ENCODE measurements around the gene RUNX1. TPM values are rescaled to one million over a fixed set of nuclear protein-coding genes. Genes with fewer than 3 reads are reported as not detected.

Gene RUNX1
- polyA plus RNA-seq, 1 of the 3 experiments (the other 2 are of a cell fraction), result 17.1 TPM

DNA sequence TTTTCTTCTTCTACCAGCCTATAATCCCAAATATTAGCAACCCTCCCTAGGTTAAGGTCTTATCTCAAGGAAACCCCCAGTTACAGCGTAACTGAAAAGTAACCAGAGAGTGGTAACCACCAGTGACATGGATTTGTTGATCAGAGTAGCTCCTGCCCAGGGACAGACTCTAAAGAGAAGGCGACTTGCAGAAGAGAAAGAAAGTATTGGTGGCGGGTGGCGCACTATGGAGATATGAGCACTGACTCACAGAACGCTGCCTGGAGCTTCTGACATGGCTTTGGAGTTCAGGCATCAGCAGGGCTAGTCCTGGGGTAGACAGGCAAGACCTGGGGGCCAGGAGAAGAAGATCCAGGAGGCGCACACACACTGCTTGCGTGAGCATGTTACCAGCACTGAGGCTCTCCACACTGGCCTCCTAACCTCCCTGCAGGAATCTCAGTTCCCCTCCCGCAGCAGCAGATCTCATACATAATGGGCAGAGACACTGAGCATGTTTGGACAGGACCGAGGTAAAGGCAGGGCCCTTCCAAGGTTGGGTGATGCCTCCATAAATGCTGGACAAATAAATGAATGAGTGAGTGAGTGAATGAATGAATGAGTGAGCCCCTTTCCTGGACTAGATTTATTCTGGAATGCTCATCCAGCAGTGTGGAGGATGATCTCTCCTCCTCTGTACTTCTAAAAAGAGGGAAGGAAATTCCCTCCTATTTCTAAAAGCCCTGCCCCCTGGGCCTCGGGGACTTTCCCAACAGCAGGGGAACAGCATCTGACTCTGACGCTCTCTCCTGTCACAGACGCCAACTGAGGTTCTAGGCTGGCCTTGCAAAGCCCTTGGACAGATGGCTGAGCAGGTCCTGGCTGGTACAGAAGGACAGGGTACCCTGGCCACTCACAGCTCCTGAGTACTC is 204.8 kb downstream of the RUNX1 start:
- Histone ChIP-seq H3K4me1 (ENCODE audit: control insufficient read depth in 1 of 2, insufficient read depth in 2 of 2, low read depth in 1 of 2, low read length in 1 of 2) (peaks cover 0 to 16% of the 10 kb centered on the region in 2 experiments), H4K20me1 (ENCODE audit: insufficient read depth) (peaks cover 89% of the 10 kb centered on the region), H3K4me3 (ENCODE audit: low read depth in 2 of 2, low read length in 1 of 2) (no peak overlapping the region), H2AFZ (ENCODE audit: low read depth) (no peak overlapping the region), H3K36me3 (replicated peaks in 1 of 2; ENCODE audit: control insufficient read depth in 1 of 2, insufficient read depth in 2 of 2, low read length in 1 of 2) (peaks cover 15 to 54% of the 10 kb centered on the region in 2 experiments), H3K79me2 (ENCODE audit: insufficient read depth) (peaks cover 91% of the 10 kb centered on the region), H3K4me2 (no peak overlapping the region), H3K9me2 (no peaks in the 10 kb centered on the region), H3K9me3 (no peaks in the 10 kb centered on the region), H3K27me3 (ENCODE audit: insufficient read depth) (no peaks in the 10 kb centered on the region), H3K27ac (ENCODE audit: low read depth in 2 of 2, low read length in 1 of 2) (no peak overlapping the region), H3F3A (replicated peaks; ENCODE audit: insufficient read depth) (peaks cover 12% of the 10 kb centered on the region), H3K9ac (no peak overlapping the region)
- TF ChIP-seq NRF1 (IDR thresholded peaks at IDR 0.05; ENCODE audit: low read depth, low read length) (no peak), RXRA (IDR thresholded peaks at IDR 0.05; ENCODE audit: borderline replicate concordance, low read depth) (no peak), MEF2A (IDR thresholded peaks at IDR 0.05; ENCODE audit: borderline replicate concordance, low read depth) (no peak), EP300 (IDR thresholded peaks at IDR 0.05; ENCODE audit: borderline replicate concordance in 1 of 2, low read depth in 1 of 2, low read length in 1 of 2) (no peak), SIN3A (IDR thresholded peaks at IDR 0.05; ENCODE audit: borderline replicate concordance, low read depth, low read length) (no peak), FOSL2 (IDR thresholded peaks at IDR 0.05; ENCODE audit: borderline replicate concordance, low read depth) (no peak), TAF1 (IDR thresholded peaks at IDR 0.05; ENCODE audit: borderline replicate concordance, low read depth, low read length) (no peak), MXI1 (IDR thresholded peaks at IDR 0.05; ENCODE audit: low read depth, low read length) (no peak), REST (IDR thresholded peaks at IDR 0.05; ENCODE audit: low read depth, low read length) (no peak), FOXM1 (IDR thresholded peaks at IDR 0.05; ENCODE audit: low read depth) (no peak), YY1 (IDR thresholded peaks at IDR 0.05; ENCODE audit: low read depth) (no peak), RFX5 (IDR thresholded peaks at IDR 0.05; ENCODE audit: low read length) (no peak), USF2 (IDR thresholded peaks at IDR 0.05; ENCODE audit: borderline replicate concordance, low read depth, low read length) (no peak), CTCF (IDR thresholded peaks at IDR 0.05) (no peak), RCOR1 (IDR thresholded peaks at IDR 0.05; ENCODE audit: low read length) (no peak), USF1 (IDR thresholded peaks at IDR 0.05; ENCODE audit: borderline replicate concordance, low read depth) (no peak), GABPA (IDR thresholded peaks at IDR 0.05; ENCODE audit: low read depth) (no peak), IRF3 (IDR thresholded peaks at IDR 0.05; ENCODE audit: low read depth, low read length) (no peak), EZH2phosphoT487 (IDR thresholded peaks at IDR 0.05; ENCODE audit: borderline replicate concordance, low read depth) (no peak)
- no peak for DNase-seq
- ChIA-PET CTCF (no interaction called here), POLR2A (no interaction called here)
- 88% methylated on average over 12 of the region's 12 CpGs for WGBS (ENCODE audit: low lambda C conversion rate)
